Erythroblast (primary cell): ENCODE data around the gene KRT73.

ENCODE experiments used
- DNase-seq, 2 experiments: peaks; one replicate each; lab custom pipeline; 2025; lab: John Stamatoyannopoulos, UW
- GATA1 ChIP-seq: IDR thresholded peaks from 2 replicates; pipeline ENCODE4 v1.6.1; 2011; ENCODE audit warnings: low read depth, mild to moderate bottlenecking, control low read depth, low read length, moderate library complexity
- POLR2A ChIP-seq: IDR thresholded peaks from 2 replicates; pipeline ENCODE4 v1.6.1; 2011; ENCODE audit warnings: mild to moderate bottlenecking, low read length

The KRT73 gene

GRCh38 chr12:52655720-52656124 lies 37.4 kb upstream of the KRT73 start:
- DNase-seq, result no peak
- TF ChIP-seq GATA1, result no peak
- no peak for TF ChIP-seq POLR2A

GRCh38 chr12:52655251-52655650 lies 36.9 kb upstream of the KRT73 start:
- TF ChIP-seq POLR2A, result no peak
- no peak for TF ChIP-seq GATA1
- no peak for DNase-seq

- DNase-seq, result no peak
- TF ChIP-seq POLR2A, result no peak
- no peak for TF ChIP-seq GATA1
Observed at GRCh38 chr12:52651726-52652261, 33.4 kb upstream of the KRT73 start, which contains the start of gene KRT2. Gene KRT2, minus strand, starts transcription at chr12:52652211. Its CDS starts 69 bp downstream, at chr12:52652142.

- TF ChIP-seq GATA1 (no peak), POLR2A (no peak)
- DNase-seq, result no peak
Observed at GRCh38 chr12:52650520-52651081, 32.2 kb upstream of the KRT73 start.

GRCh38 chr12:52649066-52649465 lies 30.7 kb upstream of the KRT73 start:
- DNase-seq, result no peak
- TF ChIP-seq GATA1 (no peak), POLR2A (no peak)

GRCh38 chr12:52648012-52648550 lies 29.7 kb upstream of the KRT73 start:
- no peak for DNase-seq
- TF ChIP-seq GATA1 (no peak), POLR2A (no peak)

- no peak for DNase-seq
- TF ChIP-seq GATA1 (no peak), POLR2A (no peak)
Observed at GRCh38 chr12:52647601-52648000, 29.2 kb upstream of the KRT73 start.

- TF ChIP-seq POLR2A (no peak), GATA1 (no peak)
- no peak for DNase-seq
Observed at GRCh38 chr12:52646613-52647012, 28.3 kb upstream of the KRT73 start.

GRCh38 chr12:52645982-52646381 lies 27.6 kb upstream of the KRT73 start:
- TF ChIP-seq POLR2A, result no peak
- TF ChIP-seq GATA1, result no peak
- peak; percentile 57 to 60 for DNase-seq

- DNase-seq, result peak; percentile 59 to 65
- TF ChIP-seq GATA1, result no peak
- no peak for TF ChIP-seq POLR2A
Observed at GRCh38 chr12:52645120-52645761, 26.9 kb upstream of the KRT73 start.

GRCh38 chr12:52644078-52644415 lies 25.7 kb upstream of the KRT73 start:
- DNase-seq, result no peak
- TF ChIP-seq GATA1 (no peak), POLR2A (no peak)

GRCh38 chr12:52643233-52644077 lies 25.1 kb upstream of the KRT73 start:
- TF ChIP-seq POLR2A, result no peak
- TF ChIP-seq GATA1, result no peak

GRCh38 chr12:52641468-52641867 lies 23.1 kb upstream of the KRT73 start:
- no peak for TF ChIP-seq GATA1
- no peak for TF ChIP-seq POLR2A

More at GRCh38 chr12:52643233-52644077, 25.1 kb upstream of the KRT73 start:
- DNase-seq, result no peak

GRCh38 chr12:52637299-52637698 lies 18.9 kb upstream of the KRT73 start:
- TF ChIP-seq GATA1 (no peak), POLR2A (no peak)
- DNase-seq, result no peak

More at GRCh38 chr12:52641468-52641867, 23.1 kb upstream of the KRT73 start:
- no peak for DNase-seq
